Stimulated activated CD4-positive, alpha-beta T cell treated with anti-CD3 and anti-CD28 coated beads, Interleukin-12 subunit alpha, Interleukin-12 subunit beta, amount 100 ng/mL, for 24 hours (primary cell): ENCODE results near the gene SREK1IP1.

ENCODE experiments used
- DNase-seq, 2 experiments: peaks; one replicate each; pipeline ENCODE4 v3.0.0-alpha.2; 2020; ENCODE audit warnings: low read depth in 2 of 2

Gene SREK1IP1

DNA sequence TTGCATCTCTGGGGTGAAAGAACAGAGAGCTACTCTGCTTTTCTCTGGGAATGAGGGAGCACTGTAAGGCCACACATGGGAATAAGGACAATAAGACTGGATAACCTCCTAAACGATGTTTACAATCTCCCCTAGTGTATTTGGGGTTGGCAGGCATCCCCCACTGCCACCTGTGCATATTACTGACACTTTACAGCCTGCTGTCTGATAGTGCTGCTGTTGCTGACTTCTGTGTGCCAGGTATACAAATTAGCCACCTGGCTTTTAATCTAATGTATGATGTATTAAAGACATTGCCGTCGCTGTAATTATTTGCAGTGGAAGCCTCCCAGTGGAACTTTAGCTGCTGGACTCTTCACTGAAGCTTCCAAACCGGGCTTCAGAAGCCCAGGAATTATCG lies 82.6 kb downstream of the SREK1IP1 start:
- no peak for DNase-seq

DNA sequence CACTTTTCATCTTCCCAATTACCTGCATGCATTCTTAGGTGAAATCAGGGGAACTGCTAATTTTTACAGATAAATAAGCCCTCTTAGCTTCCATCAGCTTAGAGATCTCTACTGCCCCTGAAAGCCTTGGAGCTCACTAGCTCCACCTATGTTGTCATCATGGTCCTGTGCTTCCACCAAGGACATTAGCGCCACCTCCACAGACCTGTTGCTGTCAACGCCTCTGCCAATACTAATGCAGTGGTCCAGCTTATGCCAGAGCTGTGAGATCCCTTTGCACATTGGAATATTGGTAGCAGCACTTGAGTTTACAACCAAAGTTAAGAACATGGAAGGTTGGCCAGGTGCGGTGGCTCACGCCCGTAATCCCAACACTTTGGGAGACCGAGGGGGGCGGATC lies 85.9 kb downstream of the SREK1IP1 start:
- no peak for DNase-seq

GRCh38 chr5:64680289-64680688 lies 88.2 kb downstream of the SREK1IP1 start:
- DNase-seq: no peak

DNA sequence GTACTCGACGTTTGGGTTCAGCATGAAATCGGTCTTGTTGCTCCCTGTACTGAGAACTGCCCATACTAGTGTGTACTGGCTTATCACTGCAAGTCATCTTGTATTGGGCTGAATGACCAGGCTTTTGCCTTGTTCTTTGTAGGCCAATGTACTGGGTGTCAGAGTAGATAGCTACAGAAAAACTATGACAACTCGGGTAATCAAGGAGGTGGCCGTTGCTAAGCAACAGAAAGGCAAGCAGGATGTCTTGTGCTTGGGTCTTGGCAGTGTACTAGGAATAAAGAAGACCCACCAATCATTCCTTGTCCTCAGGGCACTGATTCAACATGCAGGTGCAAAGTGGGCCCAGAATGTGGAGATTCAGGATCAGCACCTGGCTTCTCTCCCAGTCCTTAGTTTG lies 90.1 kb downstream of the SREK1IP1 start:
- DNase-seq: no peak

- no peak for DNase-seq
Observed at GRCh38 chr5:64671678-64672077, 96.8 kb downstream of the SREK1IP1 start.

- no peak for DNase-seq
Observed at GRCh38 chr5:64670277-64670676, 98.2 kb downstream of the SREK1IP1 start.
